Stimulated activated CD4-positive, alpha-beta T cell treated with anti-CD3 and anti-CD28 coated beads, Interleukin-12 subunit alpha, Interleukin-12 subunit beta, amount 100 ng/mL, for 48 hours (primary cell): ENCODE measurements around the gene TUBGCP2.
"Not testable (repeated sequence)": the region's sequence is repeated elsewhere in the genome, so short reads cannot be mapped to it uniquely, and the experiment has no call there.

Source experiments
- DNase-seq, 3 donors: peaks; one replicate each; pipeline ENCODE4 v3.0.0-alpha.2; 2020; ENCODE audit warnings: low read depth in 2 of 3, low spot score in 1 of 3

Gene TUBGCP2

GRCh38 chr10:133325440-133326222 lies 17.0 kb upstream of the TUBGCP2 start:
- no peak for DNase-seq

DNA sequence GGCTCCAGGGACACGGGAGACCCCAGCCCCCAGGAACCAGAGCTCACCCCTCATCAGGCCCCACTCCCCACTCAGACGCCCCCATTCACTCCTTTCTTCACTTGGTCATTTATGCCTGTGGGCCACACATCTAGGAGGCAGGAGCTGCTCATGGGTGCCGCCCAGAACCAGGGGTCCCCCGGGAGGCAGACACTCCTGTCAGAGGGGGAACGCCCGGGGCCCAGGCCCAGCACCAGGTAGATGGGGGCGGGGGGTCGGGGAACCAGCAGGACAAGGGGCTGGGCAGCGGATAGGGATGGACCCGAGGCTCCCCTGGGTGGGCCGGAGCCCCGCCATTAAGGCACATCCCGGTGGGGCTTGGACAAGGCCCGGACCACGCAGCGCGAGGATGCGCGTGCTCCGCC lies 16.2 kb upstream of the TUBGCP2 start:
- no peak for DNase-seq

DNA sequence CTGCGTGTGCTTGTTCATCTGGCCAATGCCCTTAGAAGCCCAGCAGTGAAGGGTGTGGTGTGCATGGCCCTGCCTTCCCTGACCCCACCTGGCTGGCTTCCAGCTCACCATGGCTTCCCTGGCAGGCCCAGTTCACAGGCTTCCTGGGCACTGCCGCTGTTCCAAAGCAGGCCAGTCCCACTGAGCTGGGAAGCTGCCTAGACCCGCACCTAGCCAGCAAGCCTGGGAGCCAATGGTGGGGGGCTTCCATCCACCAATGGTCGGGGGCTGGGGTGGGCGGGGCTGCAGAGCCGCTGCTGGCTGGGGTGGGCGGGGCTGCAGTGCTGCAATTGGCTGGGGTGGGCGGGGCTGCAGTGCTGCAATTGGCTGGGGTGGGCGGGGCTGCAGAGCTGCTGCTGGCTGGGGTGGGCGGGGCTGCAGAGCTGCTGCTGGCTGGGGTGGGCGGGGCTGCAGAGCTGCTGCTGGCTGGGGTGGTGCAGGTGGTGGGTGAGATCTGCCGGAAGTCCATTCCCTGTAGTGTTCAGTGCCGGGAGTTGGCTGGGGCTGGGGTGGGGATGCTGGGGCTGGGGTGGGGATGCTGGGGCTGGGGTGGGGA lies 15.6 kb upstream of the TUBGCP2 start:
- DNase-seq = peak; percentile 40 to 59 (median 57)

DNA sequence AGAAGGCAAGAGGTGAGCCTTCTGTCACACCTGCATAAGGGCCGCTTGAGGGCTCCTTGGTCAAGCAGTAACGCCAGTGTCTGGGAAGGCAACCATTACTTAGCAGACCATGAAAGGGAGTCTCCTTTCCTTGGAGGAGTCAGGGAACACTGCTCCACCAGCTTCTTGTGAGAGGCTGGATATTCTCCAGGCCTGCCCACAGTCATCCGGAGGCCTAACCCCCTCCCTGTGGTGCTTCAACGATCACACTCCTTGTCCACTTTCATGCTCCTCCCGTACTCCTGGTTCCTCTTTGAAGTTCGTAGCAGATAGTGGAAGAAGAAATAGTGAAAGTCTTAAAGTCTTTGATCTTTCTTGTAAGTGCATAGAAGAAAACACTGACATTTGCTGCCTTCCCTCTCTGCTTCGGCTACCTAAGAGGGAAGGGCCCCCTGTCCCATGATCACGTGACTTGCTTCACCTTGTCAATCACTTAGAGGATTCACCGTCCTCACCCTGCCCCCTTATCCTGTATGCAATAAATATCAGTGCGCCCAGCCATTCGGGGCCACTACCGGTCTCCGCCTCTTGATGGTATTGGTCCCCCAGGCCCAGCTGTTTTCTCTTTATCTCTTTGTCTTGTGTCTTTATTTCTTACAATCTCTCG lies 13.5 kb upstream of the TUBGCP2 start:
- DNase-seq = not testable (repeated sequence)

DNA sequence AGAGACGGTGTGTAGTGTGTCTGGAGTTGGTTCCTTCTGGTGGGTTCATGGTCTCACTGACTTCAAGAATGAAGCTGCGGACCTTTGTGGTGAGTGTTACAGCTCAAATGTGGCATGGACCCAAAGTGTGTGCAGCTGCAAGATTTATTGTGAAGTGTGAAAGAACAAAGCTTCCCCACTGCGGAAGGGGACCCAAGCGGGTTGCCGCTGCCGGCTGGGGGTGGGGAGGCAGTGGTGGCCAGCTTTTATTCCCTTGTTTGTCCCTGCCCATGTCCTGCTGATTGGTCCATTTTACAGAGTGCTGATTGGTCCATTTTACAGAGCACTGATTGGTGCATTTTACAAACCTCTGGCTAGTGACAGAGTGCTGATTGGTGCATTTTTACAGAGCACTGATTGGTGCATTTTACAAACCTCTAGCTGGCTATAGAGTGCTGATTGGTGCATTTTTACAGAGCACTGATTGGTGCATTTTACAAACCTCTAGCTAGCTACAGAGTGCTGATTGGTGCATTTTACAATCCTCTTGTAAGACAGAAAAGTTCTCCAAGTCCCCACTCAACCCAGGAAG lies 12.3 kb upstream of the TUBGCP2 start:
- not testable (repeated sequence) for DNase-seq

GRCh38 chr10:133318494-133319127 lies 9.9 kb upstream of the TUBGCP2 start:
- peak; percentile 41 to 67 (median 65) for DNase-seq

DNA sequence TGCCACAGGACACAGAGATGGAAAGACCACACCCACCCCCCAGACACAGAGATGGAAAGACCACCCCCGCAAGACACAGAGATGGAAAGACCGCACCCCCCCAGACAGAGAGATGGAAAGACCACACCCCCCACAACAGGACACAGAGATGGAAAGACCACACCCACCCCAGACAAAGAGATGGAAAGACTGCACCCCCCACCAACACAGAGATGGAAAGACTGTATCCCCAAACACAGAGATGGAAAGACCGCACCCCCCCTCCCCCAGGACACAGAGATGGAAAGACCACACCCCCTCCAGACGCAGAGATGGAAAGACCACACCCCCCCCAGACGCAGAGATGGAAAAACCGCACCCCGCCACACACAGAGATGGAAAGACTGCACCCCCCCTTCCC lies 8.1 kb upstream of the TUBGCP2 start:
- no peak for DNase-seq

- no peak for DNase-seq
These were observed 7.6 kb upstream of the TUBGCP2 start for GRCh38 chr10:133316266-133316665.

GRCh38 chr10:133315847-133316246 lies 7.2 kb upstream of the TUBGCP2 start:
- DNase-seq = no peak

GRCh38 chr10:133314911-133315310 lies 6.2 kb upstream of the TUBGCP2 start:
- no peak for DNase-seq

GRCh38 chr10:133313192-133313591 lies 4.5 kb upstream of the TUBGCP2 start:
- DNase-seq = no peak

- DNase-seq = no peak
These were observed 4.1 kb upstream of the TUBGCP2 start for GRCh38 chr10:133312769-133313145.

GRCh38 chr10:133312016-133312768 lies 3.5 kb upstream of the TUBGCP2 start:
- no peak for DNase-seq

- DNase-seq = no peak
These were observed 2.9 kb upstream of the TUBGCP2 start for GRCh38 chr10:133311570-133311969.

DNA sequence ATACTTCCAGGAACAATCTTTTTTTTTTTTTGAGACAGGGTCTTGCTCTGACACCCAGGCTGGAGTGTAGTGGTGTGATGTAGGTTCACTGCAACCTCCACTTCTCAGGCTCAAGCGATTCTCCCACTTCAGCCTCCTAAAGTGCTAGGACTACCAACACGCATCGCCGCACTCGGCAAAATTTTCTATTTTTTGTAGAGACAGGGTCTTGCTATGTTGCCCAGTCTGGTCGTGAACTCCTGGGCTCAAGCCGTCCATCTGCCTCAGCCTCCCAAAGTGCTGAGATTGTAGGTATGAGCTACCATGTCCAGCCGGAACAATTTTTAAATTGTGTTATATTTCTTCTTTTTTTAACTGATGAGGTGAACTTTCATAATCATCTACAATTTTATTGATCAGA lies 2.1 kb upstream of the TUBGCP2 start:
- DNase-seq = no peak

DNA sequence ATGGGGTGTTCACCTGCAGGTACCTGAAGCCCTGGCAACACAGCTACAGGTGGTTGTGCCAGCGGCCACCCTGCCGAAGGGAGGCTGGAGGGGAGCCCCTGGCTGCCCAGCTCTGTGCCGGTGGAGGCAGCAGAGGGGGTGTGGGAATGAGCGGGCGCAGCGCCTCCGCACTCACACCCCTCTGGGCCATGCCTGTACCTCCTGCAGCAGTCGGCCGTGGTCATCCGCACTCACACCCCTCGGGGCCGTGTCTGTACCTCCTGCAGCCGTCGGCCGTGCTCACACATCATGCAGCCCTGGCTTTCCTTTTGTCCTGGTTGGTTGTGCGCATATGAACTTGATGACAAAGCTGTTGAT lies 1.7 kb upstream of the TUBGCP2 start:
- no peak for DNase-seq

DNA sequence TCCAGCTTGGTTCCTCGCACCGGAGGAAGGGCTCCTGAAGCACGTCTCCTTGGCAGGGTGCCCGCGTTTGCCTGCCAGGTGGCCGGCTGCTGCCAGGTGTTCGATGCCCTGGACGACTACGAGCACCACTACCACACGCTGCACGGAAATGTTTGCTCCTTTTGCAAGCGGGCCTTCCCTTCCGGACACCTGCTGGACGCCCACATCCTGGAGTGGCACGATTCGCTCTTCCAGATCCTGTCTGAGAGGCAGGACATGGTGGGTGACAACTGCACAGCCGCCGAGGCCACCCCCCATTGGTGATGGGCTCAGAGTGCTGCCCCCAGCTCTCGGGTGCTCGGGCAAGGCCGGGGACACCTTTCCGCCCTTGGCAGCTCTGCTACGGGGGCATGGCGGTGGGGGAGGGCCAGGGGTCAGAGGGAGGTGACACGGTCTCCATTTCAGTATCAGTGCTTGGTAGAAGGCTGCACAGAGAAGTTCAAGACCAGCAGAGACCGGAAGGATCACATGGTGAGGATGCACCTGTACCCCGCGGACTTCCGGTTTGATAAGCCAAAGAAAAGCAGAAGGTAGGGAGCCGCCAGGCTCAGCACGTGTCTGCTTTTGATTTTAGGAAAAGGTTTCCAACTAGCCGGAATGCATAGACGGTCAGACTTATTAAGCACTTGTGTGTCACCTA lies 1.2 kb upstream of the TUBGCP2 start:
- no peak for DNase-seq

- peak; percentile 89 to 96 (median 90) for DNase-seq
These were observed 538 bp upstream of the TUBGCP2 start for GRCh38 chr10:133309100-133309719.

DNA sequence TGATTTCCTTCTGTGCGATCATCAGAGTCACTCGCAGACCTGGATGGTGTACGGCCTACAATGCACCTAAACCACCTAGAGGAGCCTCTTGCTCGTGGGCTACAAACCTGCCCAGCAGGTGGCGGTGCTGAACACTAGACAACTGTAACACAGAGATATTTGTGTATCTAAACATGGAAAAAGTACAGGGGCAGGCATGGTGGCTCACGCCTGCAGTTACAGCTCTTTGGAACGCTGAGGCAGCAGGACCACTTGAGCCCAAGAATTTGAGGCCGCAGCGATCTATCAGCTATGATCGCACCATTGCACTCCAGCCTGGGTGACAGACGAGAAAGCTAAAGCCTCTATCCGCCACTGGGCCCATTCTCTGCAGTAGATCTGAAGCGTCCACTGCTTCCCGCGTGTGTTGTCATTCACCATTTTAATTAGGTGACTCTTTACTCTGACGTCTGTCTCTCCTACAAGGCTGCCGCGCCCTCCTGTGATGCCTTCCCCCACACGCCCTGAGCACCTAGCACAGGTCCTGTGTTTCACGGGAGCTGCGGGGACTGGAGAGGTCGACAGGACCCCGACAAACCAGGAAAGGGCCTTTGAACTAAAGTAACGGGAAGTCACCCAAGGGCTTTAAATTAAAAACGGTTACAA lies 774 bp downstream of the TUBGCP2 start:
- DNase-seq = peak; percentile 71 to 80 (median 80)
